Activated CD4-positive, alpha-beta T cell treated with anti-CD3 and anti-CD28 coated beads, Interleukin-2, Interleukin-4, amounts not matched to agents 100 ng/mL and 50 ng/mL, durations not matched to agents 16 hours and 8 hours (primary cell): Measurements from ENCODE around the gene CLRN1.

Experiments used
- DNase-seq: peaks from one replicate; pipeline ENCODE4 v3.0.0-alpha.2; 2020; ENCODE audit warnings: low spot score

Gene CLRN1

DNA sequence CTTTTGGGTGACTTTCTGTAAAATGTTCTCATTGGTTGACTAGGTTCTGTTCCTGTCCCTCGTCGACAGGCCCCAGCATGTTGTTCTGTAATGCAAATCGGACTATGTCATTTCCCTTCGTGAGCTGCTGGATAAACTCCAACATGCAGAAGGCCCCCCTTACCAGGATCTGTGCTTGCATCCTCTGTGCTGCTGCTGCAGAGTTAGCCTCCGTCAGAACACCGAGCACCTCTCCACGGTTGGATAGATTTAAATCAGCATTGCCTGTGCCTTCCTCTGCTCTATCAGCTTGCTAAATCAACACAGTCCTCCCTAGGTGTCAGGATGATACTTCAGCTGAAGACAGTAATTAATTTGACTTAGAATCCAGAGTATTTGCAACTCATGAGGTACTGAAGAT is 54.6 kb downstream of the CLRN1 start:
- DNase-seq = no peak

DNA sequence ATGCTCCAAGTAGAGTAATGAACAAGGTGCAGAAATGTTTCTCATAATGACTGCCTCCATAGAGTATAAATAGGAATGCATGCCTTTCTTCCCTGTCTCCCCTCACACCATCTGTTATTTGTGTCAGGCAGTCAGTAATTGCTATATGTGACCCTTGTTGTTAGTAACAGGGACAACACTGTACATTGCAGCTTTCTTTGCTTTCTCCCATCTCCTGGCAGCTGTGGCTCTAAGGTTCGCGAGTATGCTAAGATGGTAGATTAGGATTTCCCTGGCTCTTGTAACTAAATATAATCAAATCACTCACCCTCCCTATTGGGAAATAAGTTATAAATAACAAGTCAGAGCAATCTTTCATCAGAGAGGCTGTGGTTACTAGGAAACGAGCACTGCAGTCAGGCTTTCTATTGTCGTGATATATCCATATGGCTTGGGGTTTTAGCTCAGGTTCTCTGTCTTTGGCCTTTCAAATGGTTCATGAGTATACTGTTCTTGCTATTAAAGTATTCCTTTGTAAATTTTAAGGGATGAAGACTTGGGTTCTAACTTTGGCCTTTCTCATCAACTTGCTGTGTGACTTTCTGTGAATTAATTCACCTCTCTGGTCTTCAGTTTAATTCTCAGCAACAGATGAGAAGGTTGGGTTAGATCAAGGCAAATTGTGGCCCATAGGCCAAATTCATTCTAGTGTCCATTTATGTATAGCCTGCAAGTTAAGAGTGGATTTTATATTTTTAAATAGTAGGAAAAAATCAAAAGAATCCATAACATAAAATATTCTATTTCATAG is 59.2 kb downstream of the CLRN1 start:
- no peak for DNase-seq

DNA sequence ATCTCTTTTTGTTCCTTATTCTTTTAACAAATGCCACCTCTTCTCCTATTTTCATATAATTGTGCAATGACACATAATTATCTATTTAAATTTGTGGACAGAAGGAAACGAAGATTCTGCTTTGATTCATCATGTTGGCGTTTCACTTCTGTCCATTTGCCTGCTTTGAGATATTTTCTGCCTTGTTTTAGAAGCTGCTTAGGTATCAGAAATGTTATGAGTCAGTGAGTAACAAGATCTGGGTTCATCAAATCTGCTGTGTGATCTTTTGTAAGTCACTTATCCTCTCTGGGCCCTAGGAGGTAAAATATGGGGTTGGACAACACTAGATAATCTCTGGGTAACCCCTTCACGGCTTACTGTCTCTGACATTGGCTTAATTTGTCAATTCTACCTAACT is 60.0 kb downstream of the CLRN1 start:
- peak; percentile 17 for DNase-seq

DNA sequence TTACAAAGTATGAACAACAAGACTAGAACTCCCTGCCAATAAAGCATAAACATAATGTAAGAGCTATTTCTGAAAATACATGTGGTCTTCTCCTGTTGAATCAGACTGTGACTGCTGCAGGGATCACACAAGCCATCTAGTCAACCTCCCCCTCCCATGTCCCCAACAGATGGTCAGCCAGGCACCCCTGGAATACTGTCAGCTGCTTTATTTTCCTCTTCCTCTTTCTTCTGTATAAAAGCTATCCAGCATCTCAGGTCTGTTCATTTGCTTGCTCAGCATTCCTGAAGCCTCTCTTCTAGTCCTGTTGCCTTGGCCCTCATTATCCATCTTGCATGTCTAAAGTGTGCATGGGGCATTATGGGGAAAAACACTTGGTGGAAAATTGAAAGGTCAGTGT is 60.8 kb downstream of the CLRN1 start:
- no peak for DNase-seq

DNA sequence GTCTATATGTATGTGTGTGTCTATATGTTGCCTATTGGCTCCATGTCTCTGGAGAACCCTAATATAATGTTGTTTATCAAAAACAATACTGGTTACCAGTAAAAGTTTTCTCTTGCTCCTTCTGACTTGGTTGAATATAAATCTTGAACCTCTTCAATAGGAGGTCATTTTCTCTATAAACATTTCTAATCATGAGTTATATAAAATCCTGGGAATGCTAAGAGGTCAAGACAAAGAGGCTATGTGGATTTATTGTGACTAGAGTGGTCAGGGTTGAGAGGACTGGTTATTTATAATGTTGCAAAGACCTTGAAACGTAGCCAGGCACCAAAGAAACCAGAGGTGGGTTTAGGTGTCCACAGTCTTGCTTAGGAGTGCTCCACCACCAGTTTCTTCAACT is 66.1 kb downstream of the CLRN1 start:
- DNase-seq = no peak

DNA sequence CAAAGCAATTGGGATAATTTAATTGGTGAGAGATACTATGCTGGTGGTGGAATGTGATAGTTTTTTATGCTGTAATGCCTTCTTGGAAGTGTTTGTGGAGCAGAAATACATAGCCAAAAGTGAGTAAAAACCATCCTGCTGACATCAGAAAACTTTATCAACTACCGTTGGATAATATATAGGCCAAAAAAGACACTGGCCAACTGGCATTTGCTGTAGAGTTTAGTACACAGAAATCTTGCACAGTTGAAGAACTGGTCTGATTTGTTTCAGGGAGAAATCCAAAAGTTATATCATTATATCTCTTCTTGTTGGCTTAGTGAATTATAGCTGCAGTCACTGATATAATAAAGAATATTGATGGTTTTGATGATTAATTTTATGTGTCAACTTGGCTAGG is 66.8 kb downstream of the CLRN1 start:
- no peak for DNase-seq

DNA sequence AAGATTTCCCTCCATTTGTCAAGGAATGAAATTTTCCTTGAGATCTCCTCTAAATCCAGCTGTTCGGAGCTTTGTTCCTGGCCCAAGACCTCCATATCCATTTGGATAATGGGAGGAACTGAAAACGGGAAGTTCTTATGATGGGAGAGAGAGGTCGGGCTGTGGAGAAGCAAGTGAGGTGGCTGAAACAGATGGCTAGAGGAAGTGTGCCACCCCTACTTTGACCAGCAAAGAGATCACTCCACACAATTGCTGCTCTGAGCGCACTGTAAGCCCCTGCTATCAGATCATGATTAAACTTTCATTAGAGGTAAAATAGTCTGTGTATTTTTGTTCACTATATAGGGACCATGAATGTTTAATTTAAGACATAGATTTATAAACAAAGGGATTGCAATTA is 67.2 kb downstream of the CLRN1 start, which contains the start of gene MINDY4B:
TSS of gene MINDY4B (minus strand) at position 101 of the 400 bp plus-strand sequence. CDS start at position 101, 0 bp downstream.
- no peak for DNase-seq

DNA sequence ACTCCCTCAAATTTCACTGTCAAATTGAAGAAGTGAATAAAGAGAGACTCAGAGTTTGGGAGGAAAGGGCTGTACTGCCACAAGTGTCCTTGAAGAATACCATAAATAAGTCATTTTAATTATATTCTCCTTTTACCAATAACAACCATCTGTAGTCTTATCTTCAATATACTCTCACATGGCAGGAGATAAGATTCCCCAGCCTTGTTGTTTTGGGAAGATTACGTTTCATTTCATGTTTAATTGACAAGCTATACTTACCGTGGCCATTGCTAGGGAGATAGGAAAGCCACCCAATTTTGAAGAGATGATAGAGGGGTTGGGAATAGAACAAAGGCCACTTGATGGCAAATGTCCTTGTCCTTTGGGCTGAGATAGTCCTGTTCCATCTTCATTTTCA is 69.5 kb downstream of the CLRN1 start:
- no peak for DNase-seq

DNA sequence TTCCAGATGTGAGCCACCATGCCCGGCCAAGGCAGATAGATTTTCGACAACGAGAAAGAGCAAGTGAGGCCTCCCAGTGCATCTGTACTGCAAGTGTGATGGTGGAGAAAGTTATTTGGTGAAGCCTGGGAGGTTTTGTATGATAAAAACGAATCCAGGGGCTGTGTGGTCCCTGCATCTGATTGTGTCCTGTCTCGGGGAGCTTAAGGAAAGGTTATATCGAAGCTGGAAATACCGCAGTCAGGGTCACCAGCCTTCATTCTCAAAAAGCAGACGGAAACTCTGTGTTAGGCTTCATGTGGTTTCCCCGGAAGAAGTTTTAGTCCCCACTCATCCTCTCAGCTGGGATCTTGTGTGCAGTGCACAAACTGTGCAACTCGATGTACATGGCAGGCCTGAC is 70.7 kb downstream of the CLRN1 start:
- no peak for DNase-seq

DNA sequence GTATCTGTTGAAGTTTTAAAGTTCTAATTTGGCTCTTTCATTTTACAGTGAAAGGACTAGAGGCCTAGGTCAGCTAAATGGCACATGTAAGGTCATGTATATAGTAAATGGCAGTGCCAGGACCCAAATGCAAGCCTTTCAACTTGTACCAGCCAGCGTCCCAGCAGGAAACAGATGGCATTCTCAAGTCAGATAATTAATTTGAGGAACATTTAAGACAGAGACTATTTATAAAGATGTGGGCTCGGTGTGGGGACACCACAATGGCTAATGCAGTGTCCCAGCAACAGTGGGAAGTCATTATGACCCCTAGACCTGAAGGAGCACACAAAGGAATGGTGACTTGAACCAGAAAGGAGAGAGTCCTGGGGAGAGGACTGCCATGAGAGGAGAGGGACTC is 73.4 kb downstream of the CLRN1 start:
- DNase-seq = no peak

DNA sequence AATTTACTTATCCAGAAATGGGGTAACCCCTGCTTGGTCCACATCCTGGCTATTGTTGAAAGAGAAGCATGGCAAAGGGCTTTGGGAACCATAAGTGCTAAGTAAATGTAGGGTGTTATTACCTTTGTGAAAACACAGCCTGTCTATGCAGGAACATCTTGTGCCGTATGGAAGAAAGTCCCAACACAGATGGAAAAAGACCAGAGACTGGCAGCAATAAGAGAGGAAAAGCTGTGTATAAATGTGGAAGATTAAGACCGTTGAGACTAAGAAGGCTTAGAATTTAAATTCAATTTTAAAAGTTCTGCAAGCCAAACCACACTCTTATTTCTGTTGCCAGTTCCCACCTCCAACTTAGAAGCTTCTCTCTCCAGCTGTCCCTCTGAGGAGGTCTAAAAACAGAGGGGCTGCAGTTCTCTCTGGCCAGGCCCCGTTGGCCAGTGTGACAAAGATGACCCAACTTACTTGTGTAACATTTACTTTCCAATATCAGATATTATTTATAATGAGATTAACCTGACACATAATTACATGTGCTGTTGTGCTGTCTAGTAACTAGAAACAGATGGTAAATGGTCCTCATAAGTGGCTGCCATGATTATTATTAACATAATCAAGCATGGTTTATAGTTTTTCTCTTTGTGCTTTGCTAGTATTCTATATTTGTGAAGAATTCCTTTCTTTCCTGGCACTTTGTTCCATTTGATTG is 74.3 kb downstream of the CLRN1 start:
- no peak for DNase-seq

DNA sequence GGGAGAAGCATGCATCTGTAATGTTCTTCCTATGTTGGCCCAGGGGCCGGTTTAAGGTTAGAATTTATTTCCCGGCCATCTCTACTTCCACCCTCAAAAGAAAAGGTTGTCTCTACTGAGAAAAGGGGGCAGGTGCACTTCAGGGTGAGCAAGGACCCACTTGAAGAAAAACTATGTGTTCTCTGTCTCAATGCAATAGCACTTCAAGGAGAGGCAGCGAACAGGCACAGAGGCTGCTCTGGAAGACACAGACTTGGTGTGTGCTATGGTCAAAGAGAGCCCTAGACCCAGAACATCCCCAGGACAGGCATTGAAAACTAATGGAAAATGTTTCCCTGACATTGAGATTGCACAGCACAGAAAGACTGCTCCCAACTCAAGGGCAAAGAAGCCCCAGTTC is 74.9 kb downstream of the CLRN1 start:
- no peak for DNase-seq

DNA sequence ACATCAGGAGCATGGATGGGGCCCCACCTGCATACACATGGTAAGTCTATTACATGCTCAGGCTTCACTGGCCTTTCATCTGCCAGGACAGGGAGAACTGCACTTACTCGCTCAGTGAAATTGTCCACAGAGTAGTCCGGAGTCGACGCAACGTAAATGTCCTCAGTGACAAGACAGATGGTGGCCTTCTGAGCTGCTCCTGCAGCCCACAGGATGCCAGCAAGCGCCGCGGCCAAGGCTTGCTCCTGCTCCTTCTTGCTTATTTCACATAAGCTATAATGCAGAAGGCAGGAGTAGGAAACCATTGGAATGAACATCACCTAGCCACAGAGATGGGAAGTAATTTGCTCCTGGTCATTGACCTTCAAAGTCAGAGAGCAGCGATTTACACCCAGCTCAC is 81.7 kb downstream of the CLRN1 start:
- no peak for DNase-seq

DNA sequence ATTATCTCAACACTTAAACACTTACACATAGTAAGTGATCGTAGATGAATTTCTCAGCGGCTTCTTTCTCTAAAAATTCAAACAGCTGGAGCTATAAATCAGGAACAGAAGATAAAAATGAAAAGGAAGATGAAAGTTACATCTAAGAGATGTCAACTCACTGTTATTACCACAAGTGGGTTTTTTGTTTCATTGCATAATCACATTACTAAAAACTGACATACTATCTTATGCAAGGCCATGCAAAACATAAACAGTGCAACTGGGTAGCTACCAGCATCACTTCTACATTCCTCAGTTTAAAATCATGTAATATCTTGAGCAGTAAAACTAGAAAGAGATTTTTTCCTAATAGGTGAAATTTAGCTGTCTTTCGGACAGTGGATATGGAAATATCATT is 82.2 kb downstream of the CLRN1 start:
- DNase-seq = peak; percentile 7

DNA sequence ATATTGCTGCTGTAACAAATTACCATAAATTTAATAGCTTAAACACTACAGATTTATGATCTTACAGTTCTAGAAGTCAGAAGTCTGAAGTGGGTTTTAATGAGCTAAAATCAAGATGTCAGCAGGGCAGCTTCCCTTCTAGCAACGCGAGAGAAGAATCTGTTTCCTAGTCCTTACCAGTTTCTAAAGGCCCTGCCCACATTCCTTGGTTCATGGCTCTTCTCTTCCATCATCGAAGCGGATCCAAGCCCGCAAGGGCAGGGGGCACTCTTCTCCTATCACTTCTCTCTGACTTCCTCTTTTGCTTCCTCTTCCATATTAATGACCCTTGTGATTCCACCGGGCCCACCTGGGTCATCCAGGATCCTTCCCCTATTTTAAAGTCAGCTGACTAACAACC is 83.4 kb downstream of the CLRN1 start:
- no peak for DNase-seq

DNA sequence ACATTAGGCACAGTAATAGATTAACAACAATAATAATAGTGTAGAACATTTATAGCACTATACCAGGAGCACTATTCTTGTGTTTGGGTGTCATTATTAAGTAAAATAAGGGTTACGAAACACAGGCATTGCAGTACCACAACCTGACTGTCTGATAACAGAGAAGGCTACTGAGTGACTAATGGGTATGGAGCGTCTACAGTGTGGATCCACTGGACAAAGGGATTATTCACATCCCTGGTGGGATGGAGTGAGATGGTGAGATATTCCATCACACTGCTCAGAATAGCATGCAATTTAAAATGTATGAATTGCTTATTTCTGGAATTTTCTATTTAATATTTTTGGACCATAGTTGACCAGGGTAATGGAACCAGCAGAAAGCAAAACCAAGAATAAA is 85.5 kb downstream of the CLRN1 start:
- no peak for DNase-seq

DNA sequence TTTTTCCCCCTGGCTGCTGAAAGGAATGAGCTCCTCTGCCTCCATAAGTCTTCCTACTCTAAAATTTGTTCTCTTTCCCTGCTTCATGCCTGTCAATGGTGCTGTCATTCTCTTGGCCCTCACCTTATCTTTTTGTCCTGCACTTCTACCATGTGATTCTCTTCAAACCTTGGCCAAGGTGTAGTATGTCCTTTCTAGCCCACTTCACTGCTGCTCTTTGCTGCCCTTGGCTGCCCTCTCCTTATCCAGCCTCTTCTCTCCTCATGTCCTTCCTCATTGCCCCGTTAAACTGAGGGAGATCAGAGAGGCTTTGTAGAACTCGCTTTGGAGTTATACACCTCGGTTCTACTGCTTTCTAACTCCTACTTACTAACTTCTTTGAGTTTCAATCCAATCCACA is 87.0 kb downstream of the CLRN1 start:
- no peak for DNase-seq

DNA sequence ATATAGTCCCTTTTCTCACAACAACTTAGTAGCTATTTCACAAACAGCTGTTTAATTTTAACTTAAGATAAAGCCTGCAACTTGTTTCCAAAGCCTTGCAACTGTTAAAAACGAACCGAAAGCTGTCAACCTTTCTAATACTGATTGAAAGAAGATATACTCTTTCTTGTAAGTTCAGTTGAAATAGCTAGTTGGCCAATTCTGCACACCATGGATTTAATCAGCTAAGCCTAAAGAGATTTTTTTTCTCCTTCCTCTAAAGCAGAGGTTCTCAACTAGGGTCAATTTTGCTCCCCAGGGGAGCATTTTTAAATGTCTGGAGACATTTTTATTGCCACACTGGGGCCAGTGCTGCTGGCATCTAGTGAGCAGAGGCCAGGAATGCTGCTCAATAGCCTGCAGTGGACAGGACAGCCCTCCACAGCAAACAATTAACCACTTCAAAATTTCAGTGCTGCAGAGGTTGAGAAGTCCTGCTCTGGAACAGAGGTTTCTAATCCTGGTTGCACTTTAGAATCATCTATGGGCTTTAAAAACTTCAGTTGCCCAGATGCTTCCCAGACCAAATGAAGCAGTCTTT is 93.4 kb downstream of the CLRN1 start:
- DNase-seq = no peak

DNA sequence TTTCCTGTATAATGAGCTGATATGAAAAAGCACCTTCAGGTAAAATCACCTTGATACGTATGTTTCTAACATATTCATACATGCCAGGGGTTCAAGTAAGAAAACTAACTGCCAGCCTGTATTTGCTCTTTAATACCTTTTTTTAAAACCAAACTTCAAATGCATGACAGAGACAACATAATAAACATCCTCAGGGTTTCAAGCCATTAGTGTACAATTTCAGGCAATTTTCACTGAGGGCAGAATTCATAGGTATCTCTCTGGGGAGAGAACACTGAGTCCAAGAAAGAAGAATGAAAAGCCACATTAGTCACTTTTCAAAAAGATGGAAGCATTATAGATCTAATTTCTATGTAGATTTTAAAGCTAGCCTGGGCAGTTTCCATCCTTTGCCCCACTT is 94.2 kb downstream of the CLRN1 start:
- DNase-seq = no peak

DNA sequence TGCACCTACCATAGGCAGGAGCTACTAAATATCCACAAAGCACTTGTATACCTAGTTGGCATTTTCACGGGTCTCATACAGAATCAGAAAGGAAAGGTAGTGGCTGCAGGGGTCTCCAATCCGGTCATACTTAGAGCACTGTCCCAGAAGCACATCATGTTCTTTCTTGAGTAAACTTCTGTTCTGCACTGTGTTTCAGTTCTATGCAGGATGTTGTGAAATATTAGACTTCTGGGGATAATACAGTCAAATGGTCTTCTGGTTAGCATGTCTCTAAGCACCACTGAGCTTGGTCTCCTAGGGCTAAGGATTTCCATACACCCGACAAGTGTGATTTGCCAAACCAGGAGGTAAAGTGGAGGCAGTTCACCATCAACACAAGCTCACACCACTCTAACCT is 95.2 kb downstream of the CLRN1 start:
- DNase-seq = no peak

DNA sequence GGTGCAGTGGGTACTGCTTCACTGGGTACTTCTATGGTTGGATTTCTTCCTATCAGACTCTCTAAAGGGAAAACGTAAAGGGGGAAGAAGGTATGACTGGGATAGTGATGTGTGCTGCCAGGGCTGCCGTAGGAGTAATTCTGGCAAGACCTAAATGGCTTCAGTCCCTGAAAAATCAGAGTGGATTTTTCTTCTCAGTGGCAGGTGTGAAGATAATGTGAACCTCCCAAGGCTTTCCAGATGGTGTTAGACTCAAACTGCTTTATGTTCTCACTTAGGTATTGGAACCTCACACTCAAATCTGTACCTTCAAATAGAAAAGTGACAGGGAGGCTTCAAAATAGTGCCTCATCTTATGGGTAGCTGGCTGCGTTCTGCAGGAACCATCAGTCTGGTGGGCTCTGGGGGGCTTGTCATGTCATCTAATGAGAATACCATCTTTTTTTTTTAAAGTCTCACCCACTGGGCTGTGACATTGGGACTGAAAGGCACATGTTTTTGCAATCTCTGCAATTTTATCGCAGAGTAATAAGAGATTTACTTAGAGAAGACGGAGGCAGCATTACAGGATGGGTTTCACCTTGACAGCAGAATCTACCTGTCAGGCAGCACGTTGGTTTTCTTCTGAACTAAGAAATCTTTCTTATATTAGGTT is 95.8 kb downstream of the CLRN1 start:
- no peak for DNase-seq
